Activated T-helper 1 cell treated with anti-CD3 and anti-CD28 coated beads, Interleukin-2, amount 50 U/mL, for 16 hours (primary cell): Measurements from ENCODE around the gene TMEM250.

Experiments
- DNase-seq, 2 donors: peaks; one replicate each; pipeline ENCODE4 v3.0.0-alpha.2; 2020; ENCODE audit warnings: low read depth in 1 of 2, low spot score in 1 of 2

Gene TMEM250

DNA sequence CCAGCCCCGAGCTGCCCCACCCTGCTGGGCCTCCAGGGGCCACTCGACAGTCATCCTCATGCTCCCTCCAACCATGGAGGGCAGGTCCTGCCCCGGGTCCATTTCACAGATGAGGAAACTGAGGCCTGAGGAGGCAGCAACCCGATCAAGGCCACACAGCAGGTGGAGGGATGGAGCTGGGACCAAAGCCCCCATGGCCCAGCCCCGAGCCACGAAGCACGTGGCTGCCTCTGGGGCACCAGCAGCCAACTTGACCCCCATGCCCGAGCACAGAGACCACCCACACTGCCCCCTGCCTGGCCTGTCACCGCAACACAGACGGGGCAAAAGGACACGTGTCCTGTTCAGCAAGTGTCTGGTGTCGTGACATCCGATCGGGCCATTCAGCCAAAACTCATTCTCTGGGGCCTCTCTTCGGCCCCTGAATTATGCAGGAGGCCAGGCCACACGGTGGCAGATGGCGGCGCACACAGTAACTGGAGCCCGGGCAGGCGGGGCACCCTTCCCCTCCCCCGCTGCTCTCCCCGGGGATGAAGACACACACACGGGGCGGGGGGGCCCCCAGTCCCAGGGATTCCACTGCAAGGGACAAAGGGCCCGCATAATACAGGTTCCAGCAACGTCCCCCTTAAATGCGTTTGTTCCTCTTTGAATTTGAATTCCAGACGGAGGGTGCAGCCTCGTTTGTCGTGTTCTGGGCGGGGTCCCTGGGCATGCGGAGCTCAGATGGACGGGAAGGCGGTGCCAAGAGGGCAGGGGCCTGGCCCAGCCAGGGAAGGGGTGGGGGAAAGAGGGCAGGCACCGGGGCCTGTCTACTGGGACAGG is 29.4 kb upstream of the TMEM250 start:
- no peak for DNase-seq

DNA sequence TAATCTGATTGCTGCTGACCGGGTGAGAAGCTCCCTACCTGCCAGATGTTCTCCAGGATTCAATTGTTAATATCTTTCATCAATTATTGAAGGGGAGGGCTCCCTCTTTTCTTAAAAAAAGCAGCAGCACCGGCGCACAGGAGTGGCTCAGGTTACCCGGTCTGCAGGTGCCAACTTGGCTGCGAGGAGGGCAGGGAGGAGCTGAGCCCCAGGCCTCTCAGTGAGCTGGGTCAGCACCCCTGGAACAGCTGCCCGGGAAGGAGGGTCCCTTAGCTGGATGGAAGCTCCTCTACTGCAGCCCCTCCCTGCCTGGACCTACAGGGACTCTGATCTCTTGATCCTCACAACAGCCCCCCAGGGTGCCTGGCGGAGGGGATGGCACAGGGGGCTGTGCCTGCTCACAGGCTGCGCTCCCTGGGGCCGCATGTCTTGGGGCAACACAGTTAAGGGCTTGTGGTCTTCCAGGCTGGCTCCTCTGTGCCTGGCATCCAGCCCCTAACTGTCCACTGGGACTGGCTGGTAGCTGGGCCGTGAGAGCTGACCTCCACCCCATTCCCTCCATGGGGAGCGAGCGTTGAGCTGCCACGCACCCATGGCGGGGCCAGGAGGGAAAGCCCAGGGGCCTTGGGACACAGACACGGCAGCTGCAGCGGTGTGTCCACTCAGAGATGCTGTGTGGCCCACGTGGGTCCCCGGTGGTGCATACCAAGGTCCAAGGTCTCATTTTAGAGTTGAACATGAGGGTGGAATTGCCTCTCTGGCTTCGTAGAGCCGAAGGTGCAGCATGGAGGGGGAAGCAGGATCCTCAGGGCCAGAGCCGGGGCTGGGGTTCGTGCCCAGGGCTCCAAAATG is 28.6 kb upstream of the TMEM250 start:
- no peak for DNase-seq

DNA sequence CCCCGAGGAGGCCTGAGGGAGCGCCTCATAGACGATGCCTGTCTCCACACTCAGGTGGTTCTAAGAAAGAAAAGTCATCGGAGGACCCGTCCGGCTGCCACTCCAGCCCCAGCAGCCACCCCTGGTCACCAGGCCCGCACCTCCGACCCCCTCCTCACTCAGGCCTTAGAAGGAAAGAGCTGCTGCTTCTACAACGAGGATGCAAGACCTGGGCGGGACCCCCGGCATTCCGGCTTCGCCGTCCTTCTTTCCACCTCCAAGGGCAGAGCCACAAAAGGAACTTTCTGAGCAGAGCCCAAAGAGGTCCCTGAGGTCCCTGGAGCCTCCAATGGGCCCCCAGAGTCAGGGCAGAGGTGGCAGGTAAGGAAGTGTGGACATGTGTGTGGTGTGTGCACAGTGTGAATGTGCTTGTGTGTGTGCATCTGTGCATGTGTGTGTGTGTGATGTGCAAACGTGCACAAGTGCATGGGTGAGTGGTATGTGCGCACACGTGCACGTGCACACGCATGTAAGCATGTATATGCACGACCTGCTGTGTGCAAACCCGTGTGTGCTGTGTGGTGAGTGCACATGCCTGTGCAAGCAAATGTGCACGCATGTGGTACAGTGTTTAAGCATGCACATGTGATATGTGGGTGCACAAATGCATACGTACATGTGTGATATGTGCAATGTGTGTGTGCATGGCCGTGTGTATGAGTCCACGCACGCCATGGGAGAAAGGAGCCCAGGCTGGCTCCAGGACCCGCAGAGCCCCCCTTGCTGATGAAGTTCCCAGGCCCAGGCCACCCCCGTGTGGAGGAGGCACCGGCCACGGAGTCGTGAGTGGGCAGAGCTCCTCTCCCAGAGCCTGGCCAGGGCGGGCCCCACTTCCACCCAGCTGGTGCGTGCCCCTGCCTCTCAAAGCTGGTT is 27.7 kb upstream of the TMEM250 start:
- no peak for DNase-seq

DNA sequence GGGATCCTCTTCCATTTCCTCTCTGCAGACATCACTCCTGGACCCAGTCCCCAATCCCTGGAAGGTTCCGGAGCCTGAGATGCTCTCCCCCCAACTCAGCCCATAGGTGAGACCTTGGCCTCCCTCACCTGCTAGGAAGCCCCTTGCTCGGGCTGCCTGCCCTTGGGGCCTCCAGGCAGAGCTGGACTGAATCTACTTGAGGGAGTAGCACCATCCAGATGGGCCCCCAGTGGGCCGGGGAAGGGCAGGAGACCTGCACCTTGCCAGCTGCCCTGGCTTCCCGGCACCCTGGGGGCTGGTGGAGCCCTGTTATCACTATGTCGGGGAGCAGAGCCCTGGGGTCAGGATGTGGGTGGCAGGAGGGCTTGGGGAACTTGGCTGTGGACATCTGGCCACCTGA is 26.9 kb upstream of the TMEM250 start:
- DNase-seq: no peak

DNA sequence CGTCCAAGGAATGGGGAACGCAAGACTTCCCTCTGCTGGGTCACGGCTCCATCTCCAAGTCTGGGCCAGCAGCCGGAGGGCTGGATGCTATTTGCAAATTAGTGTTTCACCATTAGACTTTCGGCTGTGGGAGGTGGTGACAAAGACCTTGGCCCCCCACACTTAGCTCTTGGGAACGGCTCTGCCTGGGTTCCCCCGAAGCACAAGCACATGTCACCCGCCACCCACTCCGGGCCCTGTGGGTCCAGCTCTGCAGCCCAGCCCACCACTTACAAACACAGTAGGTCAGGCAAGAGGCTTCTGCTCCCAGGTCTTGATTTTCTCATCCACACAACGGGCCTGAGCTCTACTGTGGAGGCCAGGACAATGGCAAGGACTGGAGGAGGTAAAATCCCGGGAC is 25.8 kb upstream of the TMEM250 start:
- no peak for DNase-seq

DNA sequence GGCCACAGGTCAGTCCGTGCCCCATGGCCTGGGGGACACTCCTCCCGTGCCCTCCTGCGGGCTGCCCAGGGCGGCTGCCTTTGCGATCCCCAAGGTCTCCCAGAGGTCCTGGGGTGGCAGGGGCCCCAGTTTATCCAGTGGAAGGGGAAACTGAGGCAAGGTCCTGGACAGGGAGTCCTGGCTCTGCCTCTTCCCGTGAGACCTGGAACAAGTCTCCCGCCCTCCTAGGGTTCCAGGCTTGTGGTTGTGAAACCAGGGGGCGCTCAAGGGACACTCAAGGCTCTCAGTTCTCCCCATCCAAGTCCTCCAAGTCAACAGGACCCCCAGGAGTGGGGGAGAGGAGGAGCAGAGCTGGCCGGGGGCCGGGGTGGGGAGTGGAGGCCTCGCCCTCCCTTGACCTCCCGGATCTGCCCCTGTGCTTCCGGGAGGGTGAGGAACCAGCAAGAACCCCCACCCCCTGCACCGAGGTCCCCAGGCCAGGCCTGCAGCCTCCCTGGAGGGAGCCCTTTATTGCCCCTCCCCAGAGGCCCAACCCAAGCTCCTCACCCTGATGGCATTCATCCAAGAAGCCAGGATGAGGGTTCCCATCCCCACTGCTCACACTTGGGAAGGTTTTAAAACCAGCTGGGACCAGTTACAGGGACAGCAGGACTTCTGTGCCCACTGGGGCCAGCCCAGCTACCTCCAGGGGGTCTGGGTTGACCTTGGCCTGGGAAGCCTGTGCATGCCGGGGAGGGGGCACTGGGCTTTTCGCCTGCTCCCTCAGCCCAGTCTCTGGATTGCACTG is 24.7 kb upstream of the TMEM250 start:
- no peak for DNase-seq

DNA sequence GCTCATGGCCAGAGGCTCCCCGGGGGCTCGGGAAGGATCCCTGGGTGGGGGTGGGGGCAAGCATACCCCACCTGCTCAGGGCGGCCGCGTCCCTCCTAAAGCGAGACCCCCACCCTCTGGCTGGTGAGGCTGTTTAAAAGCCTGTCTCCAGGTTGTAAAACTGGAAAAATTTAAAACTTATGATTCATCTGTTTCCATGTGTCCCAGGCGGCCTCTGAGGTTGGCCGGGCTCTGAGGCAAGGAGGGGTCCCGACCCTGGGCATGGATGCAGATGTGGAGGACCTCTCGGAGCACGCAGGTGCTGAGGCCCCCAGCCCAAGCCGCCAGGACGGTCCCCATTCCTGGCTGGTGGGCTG is 24.2 kb upstream of the TMEM250 start:
- DNase-seq: no peak

DNA sequence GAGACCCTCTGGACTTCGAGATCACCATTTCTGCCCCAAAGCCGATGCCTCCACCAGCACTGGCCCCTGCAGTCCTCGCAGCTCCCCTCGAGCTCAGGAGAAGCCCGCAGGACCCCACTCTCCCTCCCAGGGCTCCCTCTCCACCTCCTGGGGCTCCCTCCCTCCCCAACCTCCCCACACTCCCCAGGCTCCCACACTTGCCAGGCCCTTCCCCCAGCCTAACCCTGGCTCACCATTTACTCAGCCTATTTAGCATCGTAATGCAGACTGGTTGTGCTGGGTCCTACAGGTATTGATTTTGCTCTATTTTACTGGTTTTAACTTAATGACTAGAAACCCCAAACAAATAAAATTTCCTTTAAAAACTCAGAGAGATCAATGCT is 23.7 kb upstream of the TMEM250 start:
- DNase-seq: no peak

DNA sequence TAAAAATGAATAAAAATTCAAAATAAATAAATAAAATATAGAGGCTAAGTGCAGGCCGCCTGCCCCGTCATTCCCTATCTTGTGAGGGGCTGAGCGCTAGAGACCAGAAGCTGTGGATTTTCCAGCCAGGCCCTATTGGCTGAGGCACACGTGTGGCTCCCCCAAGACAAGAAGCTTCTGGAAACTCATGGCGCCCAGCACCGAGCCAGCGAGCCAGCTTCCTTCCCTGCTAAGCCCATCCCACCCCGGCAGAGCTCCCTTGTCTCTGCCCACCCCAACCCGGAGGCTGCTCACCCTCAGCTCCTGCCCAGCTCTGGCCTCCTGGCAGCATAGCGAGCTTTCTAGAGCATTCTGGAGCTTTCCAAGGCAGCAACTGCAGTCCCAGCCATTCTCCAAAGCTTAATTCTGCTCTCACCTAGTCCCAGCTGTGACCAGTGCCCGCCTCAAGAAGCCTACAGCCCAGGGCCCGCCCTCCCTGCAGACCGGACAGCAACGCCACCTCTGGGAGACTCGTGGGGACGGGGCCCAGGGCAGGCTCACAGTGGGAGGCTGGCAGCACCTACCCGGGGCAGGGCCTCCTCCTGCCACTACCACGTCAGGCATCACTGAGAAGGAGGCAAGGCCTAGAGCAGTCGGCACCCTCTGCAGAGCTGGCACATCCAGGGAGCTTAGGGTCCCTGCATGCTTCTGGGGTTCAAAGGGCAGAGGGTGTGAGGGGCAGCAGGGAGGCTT is 23.2 kb upstream of the TMEM250 start:
- DNase-seq: no peak

DNA sequence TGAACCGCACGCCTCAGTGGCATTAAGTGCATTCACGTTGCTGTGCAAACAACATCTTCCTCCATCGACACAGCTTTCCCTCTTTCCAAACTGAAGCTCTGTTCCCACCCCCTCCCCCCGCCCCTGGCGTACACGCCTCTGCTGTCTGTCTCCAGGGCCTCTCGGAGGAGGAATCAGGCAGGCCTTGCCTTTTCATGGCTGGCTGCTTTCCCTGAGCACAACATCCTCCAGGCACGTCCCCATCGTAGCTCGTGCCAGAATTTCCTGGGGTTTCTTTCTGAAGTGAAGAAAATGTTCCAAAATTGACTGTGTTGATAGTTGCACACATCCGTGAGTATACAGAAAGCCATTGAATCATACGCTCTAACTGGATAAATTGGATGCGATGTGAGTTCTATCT is 22.3 kb upstream of the TMEM250 start:
- no peak for DNase-seq

DNA sequence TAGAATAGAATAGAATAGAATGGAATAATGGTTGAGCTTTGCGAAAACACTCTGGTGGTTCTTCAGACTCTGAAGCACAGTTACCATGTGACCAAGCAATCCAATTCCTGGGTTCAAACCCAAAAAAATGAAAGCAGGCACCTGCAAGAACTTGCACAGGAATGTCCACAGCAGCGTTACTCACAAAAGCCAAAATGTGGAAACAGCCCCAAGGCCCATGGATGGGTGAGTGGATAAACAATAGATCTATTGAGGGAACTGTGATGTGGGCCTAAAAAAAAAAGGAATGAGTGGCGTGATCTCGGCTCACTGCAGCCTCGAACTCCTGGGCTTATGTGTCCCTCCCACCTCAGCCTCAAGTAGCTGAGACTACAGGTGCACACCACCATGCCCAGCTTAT is 21.4 kb upstream of the TMEM250 start:
- DNase-seq: no peak

DNA sequence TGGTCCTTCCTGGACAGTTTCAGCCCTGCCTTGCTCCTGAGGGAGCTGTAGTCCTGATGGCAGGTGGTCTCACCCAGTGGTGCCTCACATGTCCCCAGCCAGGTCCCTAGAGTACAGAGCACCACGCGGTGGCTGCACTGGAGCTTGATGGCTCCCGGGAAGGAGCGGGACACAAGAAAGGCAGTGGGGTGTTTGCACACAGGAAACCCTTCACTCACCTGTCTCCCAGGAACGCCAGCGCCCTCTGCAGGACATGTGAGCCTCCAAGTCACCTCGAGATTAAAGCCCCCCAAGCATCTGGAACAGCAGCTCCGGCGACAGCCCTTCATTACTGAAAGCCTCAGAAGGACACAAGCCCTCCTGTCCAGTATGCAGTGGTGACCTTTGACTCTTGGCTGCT is 19.9 kb upstream of the TMEM250 start:
- no peak for DNase-seq

DNA sequence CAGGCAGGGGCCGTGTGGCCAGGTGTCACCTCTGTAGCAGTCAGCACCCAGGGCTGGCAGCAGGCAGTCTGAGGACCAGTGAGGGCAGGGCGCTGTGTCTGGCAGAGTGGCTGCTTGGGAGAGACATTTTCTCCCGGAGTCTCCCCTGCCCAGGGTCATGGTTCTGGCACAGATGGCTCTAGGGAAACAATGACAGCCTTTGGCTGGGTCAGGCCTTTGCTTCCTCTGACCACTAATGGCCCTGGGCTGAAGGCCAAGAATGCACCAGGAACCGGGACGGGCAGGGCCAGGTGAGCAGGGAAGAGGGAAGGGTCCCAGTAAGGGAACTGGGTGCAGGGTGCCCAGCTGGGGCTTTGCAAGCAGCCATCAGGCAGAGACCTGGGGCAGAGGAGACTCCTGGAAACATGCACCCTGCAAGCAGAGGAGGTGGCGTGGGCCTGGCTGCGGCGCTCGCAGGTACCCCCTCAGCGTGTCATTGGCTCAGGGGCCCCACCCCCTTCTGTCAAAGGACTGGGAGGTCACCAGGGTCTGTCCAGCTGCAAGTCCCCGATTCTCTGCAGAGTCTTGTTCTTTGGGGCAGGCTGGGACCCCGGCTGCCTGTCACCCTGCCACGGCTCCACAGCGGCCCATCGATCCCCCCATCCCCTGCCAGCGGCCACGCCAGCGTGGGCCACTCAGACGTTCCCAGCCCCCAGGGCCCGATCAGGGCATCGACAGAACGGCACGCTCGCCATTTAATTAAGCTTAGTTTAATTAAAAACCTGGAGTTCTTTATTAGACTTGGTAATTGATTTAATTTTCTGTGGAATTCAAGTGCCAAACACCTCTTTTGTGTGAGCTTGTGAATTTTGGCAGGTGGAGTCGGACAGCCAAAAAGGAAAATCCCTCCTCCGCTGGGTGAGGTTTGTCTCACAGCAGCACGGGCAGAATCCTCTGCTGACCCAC is 18.9 kb upstream of the TMEM250 start:
- no peak for DNase-seq

DNA sequence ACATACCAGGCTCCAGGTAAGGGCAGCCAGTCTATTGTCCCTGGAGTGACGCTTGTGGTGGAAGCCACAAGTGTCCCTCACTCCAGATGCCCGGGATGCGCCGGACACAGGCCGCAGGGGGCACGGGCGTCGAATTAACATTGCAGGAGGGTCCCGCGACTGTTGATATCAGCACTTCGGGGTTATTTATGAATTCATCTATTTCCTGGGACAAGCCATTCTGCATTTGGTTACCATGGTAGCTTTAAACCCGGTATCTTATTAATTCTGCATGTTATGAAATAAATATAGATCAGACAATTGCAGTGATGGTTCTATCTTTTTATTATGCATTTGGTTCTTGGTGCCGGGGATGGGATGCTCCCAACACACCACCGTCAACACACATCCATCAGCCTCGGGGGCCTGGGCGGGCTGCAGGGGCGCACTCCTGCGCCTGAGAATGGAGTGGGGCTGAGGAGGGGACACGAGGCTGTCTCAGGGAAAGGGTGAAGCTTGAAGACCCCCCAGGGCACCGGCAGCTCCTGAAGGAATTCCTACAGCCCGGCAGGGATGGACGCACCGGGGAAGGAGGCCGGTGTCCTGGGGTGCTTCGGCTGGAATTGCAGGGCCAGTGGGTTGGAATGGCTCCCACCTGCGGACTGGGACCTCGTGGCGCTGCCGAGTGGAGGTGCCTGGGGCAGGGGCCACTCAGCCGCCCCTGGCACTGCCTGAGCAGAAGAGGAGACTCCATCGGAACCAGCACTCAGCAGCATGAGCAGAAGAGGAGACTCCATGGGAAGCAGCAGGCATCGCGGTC is 17.7 kb upstream of the TMEM250 start:
- DNase-seq: no peak

DNA sequence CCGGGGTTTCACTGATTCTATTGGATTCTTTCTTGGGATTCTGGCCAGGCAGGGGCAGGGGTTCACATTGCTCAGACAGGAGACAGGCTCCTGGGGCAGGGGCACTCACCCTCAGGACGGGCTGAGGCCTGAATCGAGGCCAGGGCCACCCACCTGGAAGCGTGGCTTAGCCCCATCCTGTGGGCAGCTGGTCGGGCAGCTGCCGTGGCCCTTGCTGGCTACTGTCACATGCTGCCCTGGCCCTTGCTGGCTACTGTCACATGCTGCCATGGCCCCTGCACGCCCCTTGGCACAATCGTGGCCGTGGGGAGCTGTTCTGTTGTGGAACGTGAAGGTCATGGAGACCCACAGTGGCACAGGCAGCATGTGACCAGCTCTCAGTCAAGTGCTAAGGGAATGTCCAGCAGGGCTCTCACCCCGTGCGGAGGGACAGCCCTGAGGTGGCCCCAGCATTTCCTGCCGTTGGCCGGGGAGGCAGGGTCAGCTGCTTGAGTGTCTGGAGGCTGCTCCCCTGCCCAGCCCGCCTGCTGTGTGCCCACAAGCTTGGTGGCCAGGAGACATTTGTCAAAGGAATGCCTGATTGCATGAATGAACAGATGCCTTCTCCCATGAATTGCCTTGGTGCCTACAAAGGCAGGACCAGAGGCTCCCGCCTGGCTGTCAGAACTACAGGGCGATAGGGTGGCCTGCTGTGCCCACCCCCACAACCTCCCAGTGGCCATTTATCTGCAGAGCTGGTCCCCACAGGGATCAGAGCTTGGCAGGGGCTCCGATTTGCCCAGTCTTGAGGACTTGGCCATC is 16.9 kb upstream of the TMEM250 start:
- no peak for DNase-seq

DNA sequence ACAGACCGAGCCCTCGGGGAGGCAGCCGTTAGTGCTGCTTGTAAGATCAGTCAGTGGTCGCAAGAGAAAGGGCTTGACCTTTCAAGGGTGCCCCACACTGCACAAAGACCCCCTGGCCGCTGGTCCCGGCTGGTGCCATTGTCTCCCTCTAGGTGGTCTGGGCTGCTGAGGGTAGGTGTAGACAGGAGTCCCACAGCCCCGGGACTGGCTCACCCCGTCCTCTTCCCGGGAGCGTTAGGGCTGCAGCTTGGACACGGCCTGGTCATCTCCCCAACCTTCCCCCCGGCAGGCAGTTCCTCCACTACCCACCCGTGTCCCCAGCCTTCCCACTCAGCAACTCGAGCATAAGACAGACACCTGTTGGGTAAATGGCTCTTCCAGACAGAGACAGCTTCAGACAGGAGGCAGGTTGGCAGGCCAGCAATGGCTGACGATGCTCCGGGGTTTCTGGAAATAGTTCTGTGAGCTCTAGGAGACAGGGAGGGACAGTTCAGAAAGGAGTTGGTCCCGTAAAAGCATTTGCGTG is 15.3 kb upstream of the TMEM250 start:
- DNase-seq: no peak
